GM23338 (cell line): Measurements from ENCODE around the gene WIF1.

Source experiments
- CREB1 ChIP-seq: fragments of 250-450 bp; sonication (Bioruptor Pico); IDR thresholded peaks from 2 replicates; pipeline ENCODE4 v1.5.0; 2020; ENCODE audit warnings: low read depth, mild to moderate bottlenecking, moderate library complexity
- EZH2phosphoT487 ChIP-seq: fragments of 200-600 bp; sonication (generic); IDR thresholded peaks from one replicate; pipeline ENCODE4 v1.8.1; 2018; ENCODE audit warnings: antibody characterized with exemption; ENCODE audit not compliant: unreplicated experiment
- TF ChIP-seq, protein P1 (sequence below), 2 experiments: fragments of 200-600 bp in 1 of 2; sonication (generic) in 1 of 2; conservative IDR thresholded peaks; 2 replicates each; pipeline versions ENCODE4 v1.5.1 to v1.6.1; 2016 to 2017; ENCODE audit warnings: antibody characterized with exemption in 2 of 2, low read depth in 2 of 2, mild to moderate bottlenecking in 2 of 2, moderate library complexity in 1 of 2

DNA sequence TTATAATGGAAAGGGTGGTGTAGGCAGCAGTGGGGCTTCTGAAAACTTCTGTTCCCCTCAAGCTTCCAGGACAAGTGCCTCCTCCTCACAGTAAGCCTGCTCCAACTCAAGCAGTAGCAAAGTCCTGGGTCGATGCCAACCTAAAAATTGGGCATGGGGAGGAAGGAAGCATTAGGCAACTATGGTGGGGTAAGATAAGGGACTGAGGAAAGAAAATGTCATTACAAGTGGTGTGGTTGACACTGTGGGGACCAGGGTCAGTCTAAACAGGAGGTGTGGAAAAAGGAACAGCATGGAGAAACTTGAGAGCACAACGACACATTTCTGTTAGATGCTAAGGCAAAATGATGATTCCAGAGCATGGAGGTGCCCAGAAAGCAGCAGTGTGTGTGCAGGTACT is 34.9 kb downstream of the WIF1 start:
- TF ChIP-seq, protein P1, sequence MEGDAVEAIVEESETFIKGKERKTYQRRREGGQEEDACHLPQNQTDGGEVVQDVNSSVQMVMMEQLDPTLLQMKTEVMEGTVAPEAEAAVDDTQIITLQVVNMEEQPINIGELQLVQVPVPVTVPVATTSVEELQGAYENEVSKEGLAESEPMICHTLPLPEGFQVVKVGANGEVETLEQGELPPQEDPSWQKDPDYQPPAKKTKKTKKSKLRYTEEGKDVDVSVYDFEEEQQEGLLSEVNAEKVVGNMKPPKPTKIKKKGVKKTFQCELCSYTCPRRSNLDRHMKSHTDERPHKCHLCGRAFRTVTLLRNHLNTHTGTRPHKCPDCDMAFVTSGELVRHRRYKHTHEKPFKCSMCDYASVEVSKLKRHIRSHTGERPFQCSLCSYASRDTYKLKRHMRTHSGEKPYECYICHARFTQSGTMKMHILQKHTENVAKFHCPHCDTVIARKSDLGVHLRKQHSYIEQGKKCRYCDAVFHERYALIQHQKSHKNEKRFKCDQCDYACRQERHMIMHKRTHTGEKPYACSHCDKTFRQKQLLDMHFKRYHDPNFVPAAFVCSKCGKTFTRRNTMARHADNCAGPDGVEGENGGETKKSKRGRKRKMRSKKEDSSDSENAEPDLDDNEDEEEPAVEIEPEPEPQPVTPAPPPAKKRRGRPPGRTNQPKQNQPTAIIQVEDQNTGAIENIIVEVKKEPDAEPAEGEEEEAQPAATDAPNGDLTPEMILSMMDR (conservative IDR thresholded peaks at IDR 0.05; ENCODE audit: low read depth in 2 of 2), result no peak
- TF ChIP-seq EZH2phosphoT487, result no peak
- no peak for TF ChIP-seq CREB1
